GM21360 (cell line): ENCODE results near the gene RBFOX2.

Experiments
- ATAC-seq: cut with Tn5 transposase; IDR thresholded peaks from one replicate; pipeline ENCODE4 v1.9.1; 2021; ENCODE audit warnings: mild to moderate bottlenecking, moderate library complexity; ENCODE audit not compliant: unreplicated experiment

RBFOX2 gene

DNA sequence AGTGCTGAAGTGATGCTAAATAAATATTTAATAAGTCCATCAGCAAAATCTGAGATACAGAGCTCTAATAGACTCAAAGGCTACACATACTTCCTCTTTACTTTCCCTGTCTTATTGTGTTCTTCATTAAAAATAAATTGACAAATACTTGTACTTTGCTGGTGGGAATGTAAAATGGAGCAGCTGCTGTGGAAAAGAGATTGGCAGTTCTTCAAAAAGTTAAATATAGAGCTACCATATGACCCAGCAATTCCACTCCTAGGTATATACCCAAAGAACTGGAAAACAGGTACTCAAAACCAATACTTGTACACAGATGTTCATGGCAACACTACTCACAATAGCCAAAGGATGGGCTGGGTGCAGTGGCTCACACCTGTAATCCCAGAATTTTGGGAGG lies 76.0 kb downstream of the RBFOX2 start:
- ATAC-seq, result no peak

DNA sequence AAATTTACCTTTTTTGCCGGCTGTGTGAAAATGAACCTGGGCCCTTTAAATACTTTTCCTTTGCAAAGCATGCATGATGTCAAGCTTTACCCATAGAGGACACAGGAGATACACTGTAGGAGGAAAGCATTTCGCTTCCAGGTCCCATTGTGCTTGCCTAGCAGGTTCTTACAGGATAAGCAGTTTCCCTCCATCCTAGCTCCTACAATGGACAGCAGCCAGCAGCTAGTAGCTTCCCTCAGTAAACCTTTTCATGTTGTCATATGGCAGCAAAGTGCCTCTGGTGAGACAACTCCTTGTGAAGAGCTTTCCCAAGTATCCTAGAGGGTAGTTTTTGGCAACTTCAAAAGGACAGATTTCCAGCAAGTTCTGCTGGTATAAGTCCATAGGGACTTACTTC lies 78.4 kb downstream of the RBFOX2 start:
- no peak for ATAC-seq

DNA sequence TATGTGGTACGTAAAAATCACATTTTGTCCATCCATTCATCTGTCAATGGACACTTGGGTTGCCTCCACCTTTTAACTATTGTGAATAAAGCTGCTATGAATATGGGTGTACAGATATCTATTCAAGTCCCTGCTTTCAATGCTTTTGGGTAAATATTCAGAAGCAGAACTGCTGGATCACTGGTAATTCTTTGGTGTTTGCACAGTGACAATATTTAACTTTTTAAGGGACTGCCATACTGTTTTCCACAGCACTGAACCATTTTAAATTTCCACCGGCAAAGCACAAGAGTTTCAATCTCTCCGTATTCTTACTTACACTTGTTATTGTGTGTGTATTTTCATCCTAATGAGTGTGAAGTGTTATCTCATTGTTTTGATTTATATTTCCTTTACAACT lies 79.4 kb downstream of the RBFOX2 start:
- no peak for ATAC-seq

DNA sequence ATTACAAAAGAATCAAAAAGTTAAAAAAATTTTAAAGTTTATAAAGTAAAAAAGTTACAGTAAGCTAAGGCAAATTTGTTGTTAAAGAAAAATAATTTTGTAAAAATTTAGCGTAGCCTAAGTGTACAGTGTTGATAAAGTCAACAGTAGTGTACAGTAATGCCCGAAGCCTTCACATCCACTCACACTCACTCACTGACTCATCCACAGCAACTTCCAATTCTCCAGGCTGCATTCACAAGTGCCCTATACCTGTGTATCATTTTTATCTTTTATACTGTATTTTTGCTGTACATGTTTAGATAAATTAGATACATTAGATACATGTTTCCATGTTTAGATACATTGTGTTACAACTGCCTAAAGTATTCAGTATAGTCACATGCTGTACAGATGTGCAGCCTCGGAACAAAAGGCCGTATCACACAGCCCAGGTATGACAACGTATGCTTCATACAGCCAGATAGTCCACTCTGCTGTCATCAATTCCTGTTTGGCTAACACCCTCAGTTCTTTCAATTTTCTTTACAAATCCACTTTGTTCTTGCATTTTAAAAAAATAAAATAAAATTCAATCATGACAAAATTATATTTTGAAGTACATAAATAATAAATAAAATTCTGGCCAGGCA lies 80.7 kb downstream of the RBFOX2 start:
- no peak for ATAC-seq

DNA sequence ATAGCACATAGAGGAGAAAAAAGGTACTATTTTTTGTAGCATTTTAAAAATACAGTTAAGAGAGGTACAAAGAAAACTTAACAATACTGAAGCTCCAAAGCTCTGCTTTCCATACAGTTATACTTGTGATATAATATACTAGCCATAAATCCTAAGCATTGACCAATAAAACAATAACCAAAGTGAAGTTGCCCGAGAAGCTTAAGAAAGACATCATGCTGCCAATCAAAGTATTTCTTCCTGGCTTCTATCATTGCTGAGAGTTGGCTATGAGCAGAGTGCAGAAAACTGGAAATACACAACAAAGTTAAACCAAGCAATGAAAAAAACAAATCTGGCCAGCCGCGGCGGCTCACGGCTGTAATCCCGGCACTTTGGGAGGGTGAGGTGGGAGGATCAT lies 84.2 kb downstream of the RBFOX2 start:
- no peak for ATAC-seq

DNA sequence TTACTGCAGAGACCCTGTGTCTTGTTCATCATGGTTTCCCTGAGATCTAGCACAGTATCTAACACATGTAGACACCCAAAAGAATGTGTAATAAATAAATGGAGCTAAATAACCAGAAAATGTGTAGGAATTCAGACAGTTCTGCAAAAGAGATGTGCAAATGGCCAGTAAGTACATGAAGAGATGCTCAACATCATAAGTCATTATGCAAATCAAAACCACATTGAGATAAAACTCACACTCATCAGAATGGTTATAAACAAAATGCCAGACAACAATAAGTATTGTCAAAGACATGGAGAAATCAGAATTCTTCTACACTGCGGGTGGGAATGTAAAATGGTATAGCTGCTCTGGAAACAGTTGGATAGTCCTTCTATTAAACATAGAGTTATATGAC lies 88.5 kb downstream of the RBFOX2 start:
- no peak for ATAC-seq

DNA sequence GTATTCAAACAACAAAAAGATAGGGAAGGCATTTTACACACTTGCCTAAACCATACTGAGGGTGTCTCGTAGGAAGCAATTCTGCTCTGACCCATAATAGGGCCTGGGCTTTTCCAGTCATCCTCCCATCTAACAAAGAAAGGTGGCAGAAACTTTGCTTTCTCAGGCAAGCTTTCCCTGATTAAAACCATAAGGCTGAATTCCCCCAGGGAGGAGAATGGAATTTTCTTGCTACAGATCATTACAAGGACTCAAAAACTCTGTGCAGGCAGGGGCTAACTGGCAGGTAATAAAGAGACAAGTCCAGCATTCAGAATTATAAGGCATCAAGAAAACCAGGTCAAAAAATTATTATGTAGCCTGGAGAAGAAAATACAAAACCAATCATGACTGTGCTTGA lies 90.4 kb downstream of the RBFOX2 start:
- ATAC-seq, result no peak

DNA sequence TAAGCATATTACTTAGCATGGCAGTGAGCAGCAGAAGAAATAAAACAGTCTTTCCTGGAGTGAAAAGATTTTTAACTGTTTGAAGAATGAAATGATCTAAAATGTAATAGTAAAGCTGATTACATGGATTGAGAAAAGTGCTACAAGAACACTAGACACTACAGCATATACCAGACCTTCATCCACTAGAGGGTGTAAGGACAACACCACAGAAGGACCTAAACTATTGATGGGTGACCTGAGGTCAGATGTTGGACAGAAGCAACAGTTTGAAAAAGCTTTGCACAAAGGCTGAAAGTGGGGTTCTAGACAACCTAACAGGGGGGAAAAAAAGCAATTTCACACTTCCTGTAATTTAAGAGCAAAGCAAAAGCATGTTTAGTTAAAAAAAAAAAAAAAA lies 97.7 kb downstream of the RBFOX2 start:
- no peak for ATAC-seq

DNA sequence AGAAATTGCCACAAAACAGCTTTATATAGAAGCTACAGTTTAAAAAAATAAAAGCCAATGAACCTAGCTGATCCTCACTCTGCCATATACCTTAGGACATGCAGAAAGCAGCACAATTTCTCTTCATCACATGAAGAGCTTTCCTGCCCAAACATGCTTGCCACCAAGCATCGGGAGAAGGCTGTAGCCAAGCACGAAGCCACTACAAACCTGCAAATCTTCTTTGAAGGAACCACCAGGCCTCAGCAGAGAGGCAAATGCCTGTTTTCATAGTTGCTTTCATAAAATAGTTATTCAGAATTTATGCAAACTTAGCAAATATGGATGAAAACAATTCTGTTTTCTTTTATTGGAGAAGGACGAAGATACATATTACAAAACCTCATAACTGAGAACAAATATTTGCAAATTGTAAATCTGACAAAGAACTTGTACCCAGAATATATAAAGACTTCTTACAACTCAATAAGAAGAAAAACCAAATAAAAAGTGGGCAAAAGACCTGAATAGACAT lies 100.3 kb downstream of the RBFOX2 start:
- ATAC-seq, result no peak

DNA sequence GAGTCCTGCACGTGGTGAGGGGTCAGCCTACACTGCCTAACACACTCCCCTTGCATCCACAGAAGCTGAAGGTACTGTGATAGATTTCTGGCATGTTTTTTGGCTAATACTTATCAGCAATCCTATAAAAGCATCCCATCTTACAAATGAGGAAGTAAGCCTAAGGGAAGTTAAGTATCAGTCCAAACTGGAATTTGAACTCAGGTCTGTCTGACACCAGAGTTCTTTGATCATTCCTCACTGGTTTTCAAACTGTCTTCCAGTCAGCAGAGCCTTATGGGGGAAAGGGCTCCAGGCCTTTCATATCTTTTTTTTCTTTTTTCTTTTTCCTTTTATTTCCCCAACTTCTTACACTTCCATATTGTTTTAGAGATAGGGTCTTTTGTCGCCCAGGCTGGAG lies 105.6 kb downstream of the RBFOX2 start:
- ATAC-seq, result no peak

DNA sequence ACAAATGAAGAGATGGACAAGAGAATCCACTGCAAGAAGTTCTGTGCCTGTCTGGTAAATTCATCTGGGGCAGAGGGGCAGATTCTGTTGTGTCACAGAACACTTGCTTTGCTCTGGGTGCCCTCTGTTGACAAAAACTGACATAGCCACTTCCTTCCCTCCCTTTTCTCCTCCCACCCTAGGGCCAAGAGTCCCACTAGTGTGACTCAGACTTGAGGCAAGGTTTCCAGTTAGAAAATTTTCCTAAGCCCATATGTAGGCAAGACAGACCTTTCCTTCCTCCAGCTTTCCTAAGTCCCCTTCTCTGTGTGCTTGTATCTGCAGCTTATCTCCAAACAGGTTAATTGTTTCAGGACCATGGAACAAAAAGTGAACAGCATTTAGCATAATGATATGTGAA lies 106.8 kb downstream of the RBFOX2 start:
- no peak for ATAC-seq

DNA sequence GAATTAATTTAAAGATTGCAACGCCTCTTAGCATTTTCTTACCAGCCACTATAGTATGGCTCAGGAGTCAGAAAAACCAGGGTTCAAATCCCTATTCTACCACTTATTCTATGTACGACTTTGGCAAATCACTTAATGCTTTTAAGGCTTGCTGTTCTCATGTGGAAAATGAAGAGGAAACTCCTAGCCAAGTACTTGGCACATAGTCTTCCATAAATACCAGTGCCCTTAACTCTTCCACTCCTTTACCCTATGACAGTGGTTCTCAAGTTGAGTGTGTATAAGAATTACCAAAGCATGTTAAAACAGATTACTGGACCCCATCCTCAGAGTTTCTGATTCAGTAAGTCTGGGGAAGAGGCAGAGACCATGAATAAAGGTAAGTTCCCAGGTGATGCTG lies 107.6 kb downstream of the RBFOX2 start:
- ATAC-seq, result no peak

DNA sequence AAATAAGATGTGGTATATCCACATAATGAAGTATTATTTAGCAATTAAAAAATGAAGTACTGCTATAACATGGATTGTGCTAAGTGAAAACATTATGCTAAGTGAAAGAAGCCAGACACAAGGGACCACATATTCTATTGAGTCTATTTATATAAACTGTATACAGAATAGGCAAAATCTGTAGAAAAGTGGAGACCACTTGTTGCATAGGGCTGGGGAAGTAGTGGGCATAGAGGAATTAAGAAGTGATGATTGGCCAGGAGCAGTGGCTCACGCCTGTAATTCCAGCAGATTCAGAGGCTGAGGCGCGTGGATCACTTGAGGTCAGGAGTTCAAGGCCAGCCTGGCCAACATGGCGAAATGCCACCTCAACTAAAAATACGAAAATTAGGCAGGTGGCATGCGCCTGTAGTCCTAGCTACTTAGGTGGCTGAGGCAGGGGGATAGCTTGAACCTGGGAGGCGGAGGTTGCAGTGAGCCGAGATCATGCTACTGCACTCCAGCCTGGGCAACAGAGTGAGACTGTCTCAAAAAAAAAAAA lies 109.6 kb downstream of the RBFOX2 start:
- no peak for ATAC-seq

DNA sequence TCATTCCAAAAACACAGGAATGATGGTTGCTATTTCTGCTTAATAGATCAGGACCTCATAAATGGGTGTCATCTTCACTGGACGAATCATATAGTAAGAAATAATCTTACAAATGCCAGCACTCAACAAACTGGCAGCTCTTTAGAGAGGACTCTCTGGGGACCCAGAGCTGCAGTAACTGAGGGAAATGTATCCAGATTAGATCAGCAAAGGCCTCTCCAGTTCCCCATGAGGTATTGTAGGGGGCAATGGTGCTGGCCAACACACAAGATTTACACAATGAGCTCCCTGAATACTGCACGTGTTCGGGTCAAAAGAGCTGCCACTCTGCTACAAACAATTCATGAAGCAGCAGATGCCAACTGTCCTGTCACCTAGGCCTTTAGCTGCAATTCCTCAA lies 110.2 kb downstream of the RBFOX2 start:
- ATAC-seq, result no peak

DNA sequence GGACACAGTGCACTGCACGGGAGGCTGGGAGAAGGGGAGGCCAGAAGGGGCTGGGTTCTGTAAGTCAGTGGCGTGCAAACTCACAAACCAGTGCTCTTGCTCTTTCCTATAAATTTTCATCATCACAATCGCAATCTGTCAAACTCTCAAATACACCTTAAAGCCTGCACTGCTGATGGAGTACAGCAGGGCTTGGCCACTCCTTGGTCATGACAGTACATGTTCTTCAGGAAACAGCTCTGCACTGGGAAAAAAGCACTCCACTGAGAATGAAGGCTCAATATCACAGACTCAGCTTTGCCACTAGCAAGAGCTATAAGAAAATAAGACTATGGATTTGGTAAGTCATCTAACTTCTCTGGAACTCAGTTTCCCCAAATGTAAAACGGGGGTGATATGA lies 111.0 kb downstream of the RBFOX2 start:
- ATAC-seq, result no peak

DNA sequence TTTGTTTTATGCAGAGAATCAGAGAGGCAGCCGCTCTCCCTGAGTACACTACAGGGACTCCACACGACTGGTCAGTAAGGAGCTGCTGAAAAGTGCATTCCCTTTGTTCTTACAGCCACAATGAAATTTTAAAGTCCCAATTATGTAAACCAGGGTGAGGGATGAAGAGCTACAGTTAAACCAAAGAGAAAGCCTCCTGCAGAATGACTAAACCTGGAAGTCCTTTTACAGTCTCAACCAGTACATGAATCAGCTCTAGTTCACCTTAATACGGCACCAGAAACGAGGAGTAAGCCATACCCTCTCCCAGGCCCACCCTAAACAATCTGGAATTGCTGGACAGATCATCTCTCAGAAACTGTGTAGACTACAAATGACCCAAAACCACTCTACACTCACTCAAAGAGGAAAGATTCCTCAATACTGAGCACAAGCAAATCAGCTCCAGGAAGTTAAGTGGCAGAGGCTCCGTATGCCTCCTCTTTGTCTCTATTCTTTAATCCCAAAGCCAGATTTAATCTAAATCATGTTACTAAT lies 113.1 kb downstream of the RBFOX2 start:
- no peak for ATAC-seq

DNA sequence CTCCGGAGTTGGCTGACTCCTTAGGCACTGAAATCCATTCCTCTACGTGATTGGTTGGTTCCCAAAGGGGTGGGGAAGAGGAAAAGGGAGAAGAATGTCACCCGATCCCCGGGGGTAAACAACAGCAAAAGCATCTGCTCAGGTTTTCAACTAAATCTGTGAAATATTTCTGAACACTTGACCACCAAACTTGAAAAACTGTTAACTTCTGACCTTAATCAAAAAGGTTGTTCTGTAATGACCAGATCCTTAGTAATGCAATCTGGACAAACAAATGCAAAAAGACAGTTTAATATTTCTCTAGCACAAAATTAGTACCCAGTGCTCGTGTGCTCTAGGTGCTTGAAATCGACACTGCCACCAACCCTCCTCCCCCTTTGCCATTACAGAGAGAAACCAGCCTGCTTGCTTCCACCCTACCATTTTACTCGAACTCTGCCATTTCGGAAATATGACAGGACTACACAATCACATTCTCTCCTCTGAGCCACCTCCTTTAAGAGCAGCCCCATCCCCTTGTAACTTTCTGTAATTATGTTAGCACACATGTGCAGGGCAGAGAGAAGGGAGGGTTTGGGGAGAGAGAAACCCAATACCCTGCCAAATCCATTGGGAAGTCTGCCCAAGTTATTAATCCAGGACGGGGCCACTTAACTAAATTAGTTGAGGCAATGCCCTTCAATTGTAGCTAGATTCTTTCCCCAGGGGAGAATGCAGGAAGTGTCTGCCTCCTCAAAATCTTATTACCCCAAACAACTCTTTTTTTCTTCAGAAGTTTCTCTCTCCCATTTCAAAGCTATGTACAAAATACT lies 113.8 kb downstream of the RBFOX2 start:
- no peak for ATAC-seq

DNA sequence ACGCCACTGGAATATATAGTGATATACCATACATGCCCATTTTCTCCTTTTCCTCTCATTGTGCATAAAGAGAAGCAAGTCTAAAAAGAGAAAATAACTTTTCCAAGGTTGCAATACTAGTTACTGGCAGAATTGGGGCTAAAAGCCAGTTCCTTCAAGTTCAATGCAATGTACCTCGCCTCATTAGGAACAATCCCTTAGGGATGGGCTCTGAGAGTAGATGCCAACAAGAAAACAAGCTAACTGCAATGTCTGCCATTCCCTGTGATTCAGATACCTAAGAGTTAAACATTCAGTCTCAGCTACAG lies 114.3 kb downstream of the RBFOX2 start:
- no peak for ATAC-seq

DNA sequence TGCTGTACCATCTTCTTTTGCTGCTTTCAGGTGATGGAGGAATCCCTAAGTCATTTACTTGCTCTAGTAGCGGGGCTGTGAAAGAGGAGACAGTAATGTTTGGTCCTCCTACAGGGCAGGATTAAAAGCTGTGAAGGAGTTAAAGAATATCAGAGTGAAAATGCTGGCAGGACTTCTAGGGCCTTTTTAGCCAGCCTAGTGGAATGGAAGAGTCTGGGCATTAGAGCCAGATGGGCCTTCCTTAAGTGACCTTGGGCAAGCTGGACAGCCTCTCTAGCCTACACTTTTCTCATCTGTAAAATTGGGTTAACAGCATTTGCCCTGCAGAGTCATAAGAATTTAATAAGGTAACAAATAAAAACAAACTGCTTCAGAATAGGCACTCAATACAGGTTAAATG lies 114.7 kb downstream of the RBFOX2 start:
- no peak for ATAC-seq

DNA sequence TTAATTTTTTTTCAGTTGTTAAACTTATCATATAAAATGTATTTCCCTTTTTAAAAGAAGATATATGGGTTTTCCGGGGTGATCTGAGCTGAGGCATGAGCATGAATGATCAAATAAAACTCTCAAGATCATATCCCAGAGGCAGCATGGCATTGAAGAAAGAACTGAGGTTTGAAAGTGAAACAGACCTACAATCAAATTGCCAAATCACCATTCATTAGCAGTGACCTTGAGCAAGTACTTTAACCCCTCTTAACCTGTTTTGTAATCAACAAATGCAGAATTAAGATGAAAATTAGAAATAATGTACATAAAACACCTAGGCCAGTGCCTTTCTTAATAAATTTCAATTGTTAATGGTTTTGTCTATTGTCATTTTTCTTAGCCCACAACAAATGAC lies 116.0 kb downstream of the RBFOX2 start:
- ATAC-seq, result no peak

DNA sequence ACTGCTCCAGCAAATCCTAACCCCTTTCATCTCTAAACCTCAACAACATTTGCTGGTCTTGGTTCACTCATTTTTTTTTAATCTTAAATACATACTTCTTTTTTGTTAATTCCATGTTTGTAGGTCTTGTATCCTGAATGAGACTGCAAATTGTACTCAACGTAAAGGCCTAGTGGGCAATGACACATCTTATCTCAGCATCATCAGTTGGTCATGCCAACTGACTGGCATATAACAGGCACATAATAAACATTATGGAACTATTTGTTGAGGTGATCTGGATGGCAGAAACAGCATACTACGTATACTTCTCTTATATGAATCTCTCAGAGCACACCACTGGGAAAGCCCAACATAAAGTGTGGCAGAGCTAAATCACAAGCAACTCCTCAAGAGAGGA lies 116.7 kb downstream of the RBFOX2 start:
- ATAC-seq, result no peak

DNA sequence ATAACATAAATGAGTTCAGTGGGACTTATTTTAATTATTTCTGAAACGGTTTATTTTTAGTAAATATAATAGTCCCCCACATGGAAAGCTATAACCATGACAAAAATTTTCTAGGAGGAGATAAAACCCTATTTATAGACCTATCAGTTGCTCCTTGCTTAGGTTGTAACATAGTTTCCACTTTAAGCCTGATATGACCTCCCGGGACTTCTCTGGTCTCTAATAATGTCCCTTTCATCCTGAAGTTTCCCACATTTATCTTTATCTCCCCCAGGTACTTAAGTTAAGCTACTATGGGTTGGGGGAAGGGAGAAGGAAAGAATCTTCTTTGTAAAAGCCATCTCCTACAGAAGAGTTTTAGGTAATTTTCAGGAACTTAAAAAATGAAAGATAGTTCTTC lies 117.7 kb downstream of the RBFOX2 start:
- no peak for ATAC-seq
